ENCODE data around the gene ANKRD17. TPM values are rescaled to one million over a fixed set of nuclear protein-coding genes. Genes with fewer than 3 reads are reported as not detected.

ANKRD17 gene
- total RNA-seq, 6 experiments from 2014 or later = 25.1 to 34.0 (median 28.1) TPM

GRCh38 chr4:73090738-73091137, 167.9 kb downstream of the ANKRD17 start:
- Histone ChIP-seq H3K27me3 (no peaks in the 10 kb centered on the region), H3K27ac (no peak overlapping the region), H3K9me3 (no peaks in the 10 kb centered on the region), H3K4me1 (peaks cover 0 to 21% (median 0%) of the 10 kb centered on the region in 4 donors), H3K4me3 (no peak overlapping the region), H3K36me3 (peaks cover 0 to 44% (median 17%) of the 10 kb centered on the region in 4 donors)
- ATAC-seq (peak in 1 of 4 donors; percentile 30), DNase-seq (no peak)
- intact Hi-C loops (cut with DNase I) = no loop called here
- TF ChIP-seq POLR2A (IDR thresholded peaks at IDR 0.05) (no peak), CTCF (IDR thresholded peaks at IDR 0.05) (no peak)
- WGBS (ENCODE audit: insufficient coverage, low coverage, low lambda C conversion rate, missing lambda C conversion rate) = 42% methylated on average over 1 of the region's 1 CpG

- no peak overlapping the region for H3K27ac ChIP-seq
- peaks cover 0 to 21% (median 0%) of the 10 kb centered on the region in 4 donors for H3K4me1 ChIP-seq
- ATAC-seq = no peak
- H3K36me3 ChIP-seq = peaks cover 5 to 42% (median 8%) of the 10 kb centered on the region in 4 donors
- H3K9me3 ChIP-seq = no peaks in the 10 kb centered on the region
- intact Hi-C loops (cut with DNase I) = no loop called here
- no peak overlapping the region for H3K4me3 ChIP-seq
- TF ChIP-seq POLR2A (IDR thresholded peaks at IDR 0.05) (no peak), CTCF (IDR thresholded peaks at IDR 0.05) (no peak)
- DNase-seq = no peak
- H3K27me3 ChIP-seq = no peaks in the 10 kb centered on the region
Observed at GRCh38 chr4:73087871-73088270, 170.7 kb downstream of the ANKRD17 start.

GRCh38 chr4:73086095-73086868, 172.3 kb downstream of the ANKRD17 start:
- no peaks in the 10 kb centered on the region for H3K9me3 ChIP-seq
- peaks cover 0 to 21% (median 0%) of the 10 kb centered on the region in 4 donors for H3K4me1 ChIP-seq
- TF ChIP-seq CTCF (IDR thresholded peaks at IDR 0.05) (no peak), POLR2A (IDR thresholded peaks at IDR 0.05) (no peak)
- ATAC-seq = peak; percentile 61 to 68 (median 63)
- H3K36me3 ChIP-seq = peaks cover 0 to 37% (median 4%) of the 10 kb centered on the region in 4 donors
- H3K27ac ChIP-seq = peak overlapping the region in 2 of 3 donors; percentile 1 to 26
- whole genome bisulfite sequencing (ENCODE audit: insufficient coverage, low coverage, low lambda C conversion rate, missing lambda C conversion rate) = 14% methylated on average over 6 of the region's 6 CpGs
- peak overlapping the region in 2 of 3 donors; percentile 4 to 5 for H3K4me3 ChIP-seq
- intact Hi-C loops (cut with DNase I) = no loop called here
- no peak for DNase-seq
- H3K27me3 ChIP-seq = no peaks in the 10 kb centered on the region

- Histone ChIP-seq H3K27ac (no peak overlapping the region), H3K27me3 (no peaks in the 10 kb centered on the region), H3K4me3 (no peak overlapping the region), H3K4me1 (peaks cover 0 to under 1% (median 0%) of the 10 kb centered on the region in 4 donors), H3K9me3 (no peaks in the 10 kb centered on the region), H3K36me3 (peaks cover 0 to 67% (median 15%) of the 10 kb centered on the region in 4 donors)
- intact Hi-C loops (cut with DNase I) = no loop called here
- TF ChIP-seq POLR2A (IDR thresholded peaks at IDR 0.05) (no peak), CTCF (IDR thresholded peaks at IDR 0.05) (no peak)
- WGBS (ENCODE audit: insufficient coverage, low coverage, low lambda C conversion rate, missing lambda C conversion rate) = 84% methylated on average over 3 of the region's 3 CpGs
- ATAC-seq (peak in 1 of 4 donors; percentile 52), DNase-seq (no peak)
Observed at GRCh38 chr4:73080789-73081188, 177.8 kb downstream of the ANKRD17 start.

Measured in right lobe of liver (tissue), 6 donors.